A549 (cell line): Measurements from ENCODE around the gene STEAP1B.

Experiments
- BCL3 ChIP-seq: fragments of >200 bp; sonication (Bioruptor Twin); formaldehyde crosslinking; IDR thresholded peaks from 3 replicates; pipeline ENCODE4 v1.6.1; 2016
- MYC ChIP-seq: IDR thresholded peaks from 2 replicates; pipeline ENCODE4 v1.6.1; 2012; ENCODE audit warnings: mild to moderate bottlenecking, inconsistent platforms, low read length, improper control_type of control experiment, borderline replicate concordance
- NR3C1 ChIP-seq: fragments of >200 bp; sonication (Bioruptor Twin); formaldehyde crosslinking; IDR thresholded peaks from 3 replicates; pipeline ENCODE4 v1.6.1; 2017
- POLR2A ChIP-seq: IDR thresholded peaks from 2 replicates; pipeline ENCODE4 v1.6.1; 2012; ENCODE audit warnings: mild to moderate bottlenecking, low read length
- RAD21 ChIP-seq, 2 experiments: fragments of >200 bp in 1 of 2; sonication (Bioruptor Twin) in 1 of 2; formaldehyde crosslinking in 1 of 2; IDR thresholded peaks in 1 of 2; conservative IDR thresholded peaks in 1 of 2; 2 replicates in 1 of 2; 3 replicates in 1 of 2; pipeline ENCODE4 v1.6.1; 2012 to 2018; ENCODE audit warnings: inconsistent platforms in 1 of 2
- RCOR1 ChIP-seq: fragments of 150-350 bp; IDR thresholded peaks from 2 replicates; pipeline ENCODE4 v1.6.1; 2014; ENCODE audit warnings: antibody characterized with exemption, low read length, low read depth
- REST ChIP-seq: fragments of 200-600 bp; sonication (generic); IDR thresholded peaks from 2 replicates; pipeline ENCODE4 v1.6.1; 2016; ENCODE audit warnings: antibody characterized with exemption, mild to moderate bottlenecking, moderate library complexity
- RFX5 ChIP-seq: fragments of 450-650 bp; IDR thresholded peaks from 2 replicates; pipeline ENCODE4 v1.7.1; 2014; ENCODE audit warnings: antibody characterized with exemption, mild to moderate bottlenecking, moderate library complexity
- SMC3 ChIP-seq: fragments of >200 bp; sonication (Bioruptor Twin); formaldehyde crosslinking; IDR thresholded peaks from 3 replicates; pipeline ENCODE4 v1.6.1; 2018; ENCODE audit warnings: inconsistent platforms
- TF ChIP-seq, protein P1 (sequence below): fragments of >200 bp; sonication (Bioruptor Twin); formaldehyde crosslinking; IDR thresholded peaks from 3 replicates; pipeline ENCODE4 v1.5.1; 2016
- TF ChIP-seq, protein P2 (sequence below): fragments of 150-350 bp; IDR thresholded peaks from 2 replicates; pipeline ENCODE4 v1.6.1; 2014; ENCODE audit warnings: low read depth, mild to moderate bottlenecking, low read length

- no peak for TF ChIP-seq SMC3
- TF ChIP-seq, protein P1, sequence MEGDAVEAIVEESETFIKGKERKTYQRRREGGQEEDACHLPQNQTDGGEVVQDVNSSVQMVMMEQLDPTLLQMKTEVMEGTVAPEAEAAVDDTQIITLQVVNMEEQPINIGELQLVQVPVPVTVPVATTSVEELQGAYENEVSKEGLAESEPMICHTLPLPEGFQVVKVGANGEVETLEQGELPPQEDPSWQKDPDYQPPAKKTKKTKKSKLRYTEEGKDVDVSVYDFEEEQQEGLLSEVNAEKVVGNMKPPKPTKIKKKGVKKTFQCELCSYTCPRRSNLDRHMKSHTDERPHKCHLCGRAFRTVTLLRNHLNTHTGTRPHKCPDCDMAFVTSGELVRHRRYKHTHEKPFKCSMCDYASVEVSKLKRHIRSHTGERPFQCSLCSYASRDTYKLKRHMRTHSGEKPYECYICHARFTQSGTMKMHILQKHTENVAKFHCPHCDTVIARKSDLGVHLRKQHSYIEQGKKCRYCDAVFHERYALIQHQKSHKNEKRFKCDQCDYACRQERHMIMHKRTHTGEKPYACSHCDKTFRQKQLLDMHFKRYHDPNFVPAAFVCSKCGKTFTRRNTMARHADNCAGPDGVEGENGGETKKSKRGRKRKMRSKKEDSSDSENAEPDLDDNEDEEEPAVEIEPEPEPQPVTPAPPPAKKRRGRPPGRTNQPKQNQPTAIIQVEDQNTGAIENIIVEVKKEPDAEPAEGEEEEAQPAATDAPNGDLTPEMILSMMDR: no peak
- TF ChIP-seq BCL3: no peak
- TF ChIP-seq, protein P2, sequence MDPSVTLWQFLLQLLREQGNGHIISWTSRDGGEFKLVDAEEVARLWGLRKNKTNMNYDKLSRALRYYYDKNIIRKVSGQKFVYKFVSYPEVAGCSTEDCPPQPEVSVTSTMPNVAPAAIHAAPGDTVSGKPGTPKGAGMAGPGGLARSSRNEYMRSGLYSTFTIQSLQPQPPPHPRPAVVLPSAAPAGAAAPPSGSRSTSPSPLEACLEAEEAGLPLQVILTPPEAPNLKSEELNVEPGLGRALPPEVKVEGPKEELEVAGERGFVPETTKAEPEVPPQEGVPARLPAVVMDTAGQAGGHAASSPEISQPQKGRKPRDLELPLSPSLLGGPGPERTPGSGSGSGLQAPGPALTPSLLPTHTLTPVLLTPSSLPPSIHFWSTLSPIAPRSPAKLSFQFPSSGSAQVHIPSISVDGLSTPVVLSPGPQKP: no peak
- no peak for TF ChIP-seq RCOR1
- TF ChIP-seq RAD21 (conservative IDR thresholded peaks at IDR 0.05 in 1 of 2, IDR thresholded peaks at IDR 0.05 in 1 of 2): no peak
- no peak for TF ChIP-seq RFX5
- TF ChIP-seq REST: no peak
- TF ChIP-seq NR3C1: no peak
- no peak for TF ChIP-seq POLR2A
- no peak for TF ChIP-seq MYC
Measured at GRCh38 chr7:22417349-22417748, 82.6 kb downstream of the STEAP1B start.
